HepG2 (cell line): Measurements from ENCODE around the gene RAD17. TPM values are rescaled to one million over a fixed set of nuclear protein-coding genes. Genes with fewer than 3 reads are reported as not detected.
A peak's percentile ranks its signal among the peaks of the same experiment; 100 is the strongest.

Experiments used
- ARNT2 ChIP-seq: sonication (generic); formaldehyde crosslinking; IDR thresholded peaks from 2 replicates; pipeline ENCODE4 v1.8.0; 2022; ENCODE audit warnings: mild to moderate bottlenecking, low read depth, missing genetic modification reagents, moderate library complexity
- ATF6 ChIP-seq: sonication (generic); formaldehyde crosslinking; conservative IDR thresholded peaks from 2 replicates; pipeline ENCODE4 v1.4.0; 2020; ENCODE audit warnings: missing genetic modification reagents
- ATF7 ChIP-seq, 2 experiments: fragments of 450-650 bp in 1 of 2; sonication (generic) in 1 of 2; formaldehyde crosslinking in 1 of 2; IDR thresholded peaks; 2 replicates each; pipeline versions ENCODE4 v1.4.0 to v1.6.1; 2016 to 2020; ENCODE audit warnings: antibody characterized with exemption in 1 of 2, mild to moderate bottlenecking in 1 of 2, missing genetic modification reagents in 1 of 2
- CCDC6 ChIP-seq: sonication (generic); formaldehyde crosslinking; IDR thresholded peaks from 2 replicates; pipeline ENCODE4 v1.8.1; 2022; ENCODE audit warnings: mild to moderate bottlenecking, missing genetic modification reagents, moderate library complexity
- ERF ChIP-seq: IDR thresholded peaks from 2 replicates; pipeline ENCODE4 v1.6.1; 2018; ENCODE audit warnings: missing biosample characterization, missing genetic modification reagents
- IRF2 ChIP-seq: IDR thresholded peaks from 2 replicates; pipeline ENCODE4 v1.6.1; 2018; ENCODE audit warnings: missing genetic modification reagents, missing compliant biosample characterization
- JUN ChIP-seq: sonication (generic); formaldehyde crosslinking; IDR thresholded peaks from 2 replicates; pipeline ENCODE4 v1.4.0; 2020; ENCODE audit warnings: mild to moderate bottlenecking, missing genetic modification reagents
- KLF15 ChIP-seq: sonication (generic); formaldehyde crosslinking; IDR thresholded peaks from 2 replicates; pipeline ENCODE4 v1.8.1; 2023; ENCODE audit warnings: borderline replicate concordance, mild to moderate bottlenecking, inconsistent platforms, missing genetic modification reagents, mixed read lengths
- MLLT10 ChIP-seq: sonication (generic); formaldehyde crosslinking; IDR thresholded peaks from 2 replicates; pipeline ENCODE4 v1.4.0; 2020; ENCODE audit warnings: missing genetic modification reagents
- PLSCR1 ChIP-seq: sonication (generic); formaldehyde crosslinking; IDR thresholded peaks from 2 replicates; pipeline ENCODE4 v1.5.0; 2020; ENCODE audit warnings: missing genetic modification reagents, mild to moderate bottlenecking, borderline replicate concordance
- PPARG ChIP-seq: conservative IDR thresholded peaks from 2 replicates; pipeline ENCODE4 v1.6.1; 2016; ENCODE audit warnings: missing biosample characterization, missing genetic modification reagents
- RFX5 ChIP-seq: IDR thresholded peaks from 2 replicates; pipeline ENCODE4 v1.6.1; 2011; ENCODE audit warnings: low read depth, low read length, improper control_type of control experiment
- SOX5 ChIP-seq: IDR thresholded peaks from 2 replicates; pipeline ENCODE4 v1.6.1; 2016; ENCODE audit warnings: borderline replicate concordance
- SUZ12 ChIP-seq: fragments of 150-350 bp; IDR thresholded peaks from 2 replicates; pipeline ENCODE4 v1.6.1; 2014; ENCODE audit warnings: low read depth, low read length
- TAF15 ChIP-seq: fragments of 200-400 bp; formaldehyde crosslinking; IDR thresholded peaks from one replicate; pipeline ENCODE4 v1.6.1; 2018; ENCODE audit warnings: mild to moderate bottlenecking, low read depth, low read length; ENCODE audit not compliant: poor library complexity, severe bottlenecking
- THYN1 ChIP-seq: sonication (generic); formaldehyde crosslinking; IDR thresholded peaks from 2 replicates; pipeline ENCODE4 v1.8.1; 2023; ENCODE audit warnings: low read depth, mild to moderate bottlenecking, moderate library complexity, missing genetic modification reagents, borderline replicate concordance
- ZBTB25 ChIP-seq: IDR thresholded peaks from 2 replicates; pipeline ENCODE4 v1.6.1; 2018; ENCODE audit warnings: missing genetic modification reagents
- ZNF235 ChIP-seq: sonication (generic); formaldehyde crosslinking; IDR thresholded peaks from 2 replicates; pipeline ENCODE4 v1.8.1; 2023; ENCODE audit warnings: mild to moderate bottlenecking, missing genetic modification reagents, borderline replicate concordance
- ZNF672 ChIP-seq: sonication (generic); formaldehyde crosslinking; IDR thresholded peaks from 2 replicates; pipeline ENCODE4 v1.8.1; 2022; ENCODE audit warnings: missing genetic modification reagents
- ZNF710 ChIP-seq: sonication (generic); formaldehyde crosslinking; IDR thresholded peaks from 2 replicates; pipeline ENCODE4 v1.5.0; 2020; ENCODE audit warnings: mild to moderate bottlenecking, missing genetic modification reagents, borderline replicate concordance
- ZNF800 ChIP-seq: sonication (generic); formaldehyde crosslinking; IDR thresholded peaks from 2 replicates; pipeline ENCODE4 v1.4.0; 2020; ENCODE audit warnings: missing genetic modification reagents
- ZNF841 ChIP-seq: sonication (generic); formaldehyde crosslinking; IDR thresholded peaks from 2 replicates; pipeline ENCODE4 v1.8.1; 2023; ENCODE audit warnings: missing genetic modification reagents, borderline replicate concordance
- polyA plus RNA-seq, 8 experiments: library from polyadenylated mRNA; depleted of rRNA in 3 of 8; stranded (reverse) in 7 of 8; unstranded in 1 of 8; fragments of >200 nt; fragmentation: Illumina TruSeq in 4 of 8; extraction: Trizol in 4 of 8; gene quantifications; 2 replicates each; pipeline versions ENCODE4 v1.2.1 to v1.2.3, GENCODE V29; 2011 to 2016; ENCODE audit warnings: low read depth in 4 of 8, missing spikeins in 1 of 8, mixed read lengths in 1 of 8; ENCODE audit not compliant: insufficient read depth in 1 of 8
- total RNA-seq, 5 experiments: library from RNA; depleted of rRNA; stranded (reverse); fragments of >200 nt; fragmentation: Illumina TruSeq; extraction: Trizol; gene quantifications; 2 replicates each; pipeline ENCODE4 v1.2.3, GENCODE V29; 2016; ENCODE audit warnings: low read depth in 1 of 5

Gene RAD17
- total and polyA plus RNA-seq, 2 of the 13 experiments (the other 11 are each of a cell fraction or from before 2014, with no cell fraction given): 24.0 to 25.9 TPM

- TF ChIP-seq PLSCR1 (CRISPR knock-in tag) (no peak), ZNF235 (CRISPR knock-in tag) (no peak), MLLT10 (CRISPR knock-in tag) (no peak), ERF (no peak), PPARG (CRISPR knock-in tag) (peak; percentile 91), RFX5 (no peak), JUN (CRISPR knock-in tag) (no peak), ZNF710 (CRISPR knock-in tag) (peak; percentile 77; the same call in 1 of the 2 replicates), KLF15 (CRISPR knock-in tag) (no peak), ZNF800 (no peak), THYN1 (CRISPR knock-in tag) (no peak), SOX5 (CRISPR knock-in tag) (peak; percentile 57; the same call in 1 of the 2 replicates), ZBTB25 (CRISPR knock-in tag) (0 out of 2 replicates have a peak, but pooled peaks have one; percentile 40), IRF2 (CRISPR knock-in tag) (no peak), ARNT2 (CRISPR knock-in tag) (no peak), ATF7 (IDR thresholded peaks at IDR 0.05) (no peak), ATF7 (CRISPR knock-in tag; IDR thresholded peaks at IDR 0.05) (no peak), ZNF672 (CRISPR knock-in tag) (no peak), TAF15 (no peak), ZNF841 (CRISPR knock-in tag) (no peak), SUZ12 (no peak), CCDC6 (CRISPR knock-in tag) (no peak), ATF6 (CRISPR knock-in tag) (no peak)
Observed at GRCh38 chr5:69451941-69452647, 82.5 kb downstream of the RAD17 start (continued).
